SK-N-SH (cell line): ENCODE data around the gene LYRM7. TPM values are rescaled to one million over a fixed set of nuclear protein-coding genes. Genes with fewer than 3 reads are reported as not detected.

ENCODE experiments used
- CTCF ChIA-PET: fragments of 300-600, 350-600 bp; formaldehyde crosslinking; extraction: SDS; loops from one replicate; lab custom pipeline; 2021; lab: Yijun Ruan, JAX
- POLR2A ChIA-PET: fragments of 350-600 bp; sonication (Branson Sonifier 250); formaldehyde crosslinking; extraction: SDS; loops from one replicate; lab custom pipeline; 2020; ENCODE audit warnings: antibody characterized with exemption, inconsistent platforms; lab: Yijun Ruan, JAX
- DNase-seq: peaks from one replicate; pipeline ENCODE4 v3.0.0; 2012
- H2AFZ ChIP-seq: fragments of 200-600 bp; sonication (generic); 2 replicates; pipeline ENCODE4 v1.8.1; 2016; ENCODE audit warnings: antibody characterized with exemption, mild to moderate bottlenecking, low read depth
- H3F3A ChIP-seq: fragments of 200-600 bp; sonication (generic); replicated peaks from 2 replicates; pipeline ENCODE3; 2016; ENCODE audit warnings: antibody characterized with exemption, mild to moderate bottlenecking; ENCODE audit not compliant: insufficient read depth
- H3K27ac ChIP-seq, 2 experiments: fragments of 200-500 bp in 1 of 2; fragments of 200-600 bp in 1 of 2; sonication (Bioruptor generic) in 1 of 2; sonication (generic), shearing (Covaris generic) in 1 of 2; 2 replicates each; pipeline versions ENCODE4 v1.5.1 to v1.6.1; 2014 to 2016; ENCODE audit warnings: low read depth in 2 of 2, inconsistent platforms in 1 of 2, low read length in 1 of 2, mild to moderate bottlenecking in 1 of 2, mixed read lengths in 1 of 2
- H3K27me3 ChIP-seq: fragments of 200-600 bp; sonication (generic), shearing (Covaris generic); 2 replicates; pipeline ENCODE4 v1.6.1; 2016; ENCODE audit warnings: mixed run types; ENCODE audit not compliant: insufficient read depth
- H3K36me3 ChIP-seq, 2 experiments: fragments of 200-500 bp in 1 of 2; fragments of 200-600 bp in 1 of 2; sonication (Bioruptor generic) in 1 of 2; sonication (generic) in 1 of 2; replicated peaks in 1 of 2; 2 replicates each; pipeline versions ENCODE3 to v1.5.1; 2014 to 2016; ENCODE audit warnings: low read length in 1 of 2, mild to moderate bottlenecking in 1 of 2; ENCODE audit not compliant: insufficient read depth in 2 of 2, control insufficient read depth in 1 of 2
- H3K4me1 ChIP-seq, 2 experiments: fragments of 200-500 bp in 1 of 2; fragments of 200-600 bp in 1 of 2; sonication (Bioruptor generic) in 1 of 2; sonication (generic), shearing (Covaris generic) in 1 of 2; 2 replicates each; pipeline versions ENCODE4 v1.5.1 to v1.6.1; 2014 to 2016; ENCODE audit warnings: low read depth in 1 of 2, low read length in 1 of 2, mixed run types in 1 of 2; ENCODE audit not compliant: insufficient read depth in 2 of 2, control insufficient read depth in 1 of 2
- H3K4me2 ChIP-seq: fragments of 200-600 bp; sonication (generic), shearing (Covaris generic); 2 replicates; pipeline ENCODE4 v1.6.1; 2017; ENCODE audit warnings: mixed run types
- H3K4me3 ChIP-seq, 2 experiments: fragments of 200-500 bp in 1 of 2; fragments of 200-600 bp in 1 of 2; sonication (Bioruptor generic) in 1 of 2; sonication (generic), shearing (Covaris generic) in 1 of 2; 2 replicates each; pipeline versions ENCODE4 v1.5.1 to v1.8.1; 2014 to 2016; ENCODE audit warnings: low read depth in 2 of 2, inconsistent platforms in 1 of 2, low read length in 1 of 2, mild to moderate bottlenecking in 1 of 2, mixed read lengths in 1 of 2, moderate library complexity in 1 of 2
- H3K79me2 ChIP-seq: fragments of 200-600 bp; sonication (generic); 2 replicates; pipeline ENCODE4 v1.8.1; 2017; ENCODE audit warnings: mild to moderate bottlenecking; ENCODE audit not compliant: insufficient read depth
- H3K9ac ChIP-seq: fragments of 200-600 bp; sonication (generic); 2 replicates; pipeline ENCODE4 v1.6.1; 2017; ENCODE audit warnings: mixed run types
- H3K9me2 ChIP-seq: fragments of 200-600 bp; sonication (generic); 2 replicates; pipeline ENCODE4 v1.6.1; 2017; ENCODE audit warnings: mixed run types
- H3K9me3 ChIP-seq: fragments of 200-600 bp; sonication (generic); 2 replicates; pipeline ENCODE4 v1.6.1; 2017; ENCODE audit warnings: mixed run types, mild to moderate bottlenecking, moderate library complexity
- H4K20me1 ChIP-seq: fragments of 200-600 bp; sonication (generic); 2 replicates; pipeline ENCODE4 v1.6.1; 2017; ENCODE audit warnings: mild to moderate bottlenecking, mixed run types; ENCODE audit not compliant: insufficient read depth
- ELF1 ChIP-seq: IDR thresholded peaks from 2 replicates; pipeline ENCODE4 v1.4.0; 2012
- EP300 ChIP-seq, 2 experiments: IDR thresholded peaks; 2 replicates each; pipeline versions ENCODE4 v1.4.0 to v1.6.1; 2012; ENCODE audit warnings: borderline replicate concordance in 1 of 2, low read depth in 1 of 2, low read length in 1 of 2
- EZH2phosphoT487 ChIP-seq: fragments of 200-600 bp; sonication (generic); IDR thresholded peaks from 2 replicates; pipeline ENCODE4 v1.6.1; 2017; ENCODE audit warnings: low read depth, mixed run types, mild to moderate bottlenecking, antibody characterized with exemption, moderate library complexity, borderline replicate concordance
- FOXM1 ChIP-seq: IDR thresholded peaks from 2 replicates; pipeline ENCODE4 v1.4.0; 2012; ENCODE audit warnings: low read depth, mild to moderate bottlenecking
- GATA2 ChIP-seq: sonication (generic); formaldehyde crosslinking; IDR thresholded peaks from 2 replicates; pipeline ENCODE4 v1.5.0; 2020; ENCODE audit warnings: mild to moderate bottlenecking, missing genetic modification reagents
- JUND ChIP-seq: IDR thresholded peaks from 2 replicates; pipeline ENCODE4 v1.4.0; 2012
- MEF2A ChIP-seq: IDR thresholded peaks from 2 replicates; pipeline ENCODE4 v1.4.0; 2012; ENCODE audit warnings: low read depth, borderline replicate concordance
- MXI1 ChIP-seq: IDR thresholded peaks from 2 replicates; pipeline ENCODE4 v1.6.1; 2012; ENCODE audit warnings: mild to moderate bottlenecking, low read depth, low read length, improper control_type of control experiment
- NRF1 ChIP-seq: IDR thresholded peaks from 2 replicates; pipeline ENCODE4 v1.6.1; 2012; ENCODE audit warnings: low read depth, mild to moderate bottlenecking, low read length
- PBX3 ChIP-seq: IDR thresholded peaks from 2 replicates; pipeline ENCODE4; 2012
- POLR2AphosphoS5 ChIP-seq: IDR thresholded peaks from 2 replicates; pipeline ENCODE4 v1.6.1; 2012; ENCODE audit warnings: low read depth, low read length
- RAD21 ChIP-seq: IDR thresholded peaks from 2 replicates; pipeline ENCODE4 v1.6.1; 2012; ENCODE audit warnings: mild to moderate bottlenecking, low read length
- RCOR1 ChIP-seq: fragments of 150-350 bp; IDR thresholded peaks from 2 replicates; pipeline ENCODE4 v1.6.1; 2017; ENCODE audit warnings: antibody characterized with exemption, low read length
- REST ChIP-seq: IDR thresholded peaks from 2 replicates; pipeline ENCODE4 v1.6.1; 2012; ENCODE audit warnings: mild to moderate bottlenecking, low read depth, low read length, moderate library complexity
- RXRA ChIP-seq: IDR thresholded peaks from 2 replicates; pipeline ENCODE4 v1.4.0; 2012; ENCODE audit warnings: low read depth, mild to moderate bottlenecking, borderline replicate concordance
- SMC3 ChIP-seq: IDR thresholded peaks from 2 replicates; pipeline ENCODE4 v1.6.1; 2012; ENCODE audit warnings: low read depth, low read length, improper control_type of control experiment
- WGBS: methylation state at CpG from one replicate; pipeline ENCODE4 v1.1.6; 2017; ENCODE audit warnings: low lambda C conversion rate; 5-methylcytosine and 5-hydroxymethylcytosine counted together
- polyA plus RNA-seq, 3 experiments: library from polyadenylated mRNA; depleted of rRNA; stranded (reverse); fragments of >200 nt; gene quantifications; 2 replicates each; pipeline ENCODE4 v1.2.3, GENCODE V29; 2012

Gene LYRM7
- polyA plus RNA-seq, 1 of the 3 experiments (the other 2 are of a cell fraction) = 1.4 TPM

GRCh38 chr5:131210151-131210510, 39.4 kb downstream of the LYRM7 start:
- POLR2A ChIA-PET = no interaction called here
- Histone ChIP-seq H3K4me2 (no peak overlapping the region), H3K36me3 (no peaks in the 10 kb centered on the region), H3K4me1 (peaks cover 0 to 4% of the 10 kb centered on the region in 2 experiments; a peak in 1 of 4 replicates), H3F3A (no peaks in the 10 kb centered on the region), H3K79me2 (no peaks in the 10 kb centered on the region), H3K9me2 (no peaks in the 10 kb centered on the region), H2AFZ (no peak overlapping the region), H3K27ac (no peak overlapping the region), H3K9me3 (no peaks in the 10 kb centered on the region), H3K9ac (no peak overlapping the region), H4K20me1 (no peaks in the 10 kb centered on the region), H3K4me3 (no peak overlapping the region), H3K27me3 (no peaks in the 10 kb centered on the region)
- CTCF ChIA-PET = no interaction called here
- DNase-seq = no peak
- TF ChIP-seq JUND = no peak
- no peak for TF ChIP-seq EP300 (IDR thresholded peaks at IDR 0.05; ENCODE audit: borderline replicate concordance in 1 of 2, low read depth in 1 of 2, low read length in 1 of 2)
- no peak for TF ChIP-seq EZH2phosphoT487
- no peak for TF ChIP-seq NRF1
- no peak for TF ChIP-seq REST

- Histone ChIP-seq H3K9ac (no peak overlapping the region), H3K4me1 (peaks cover 0 to 4% of the 10 kb centered on the region in 2 experiments; a peak in 1 of 4 replicates)
- POLR2A ChIA-PET = no interaction called here
- TF ChIP-seq ELF1 = no peak
- no peak for TF ChIP-seq SMC3
- no peak for TF ChIP-seq RAD21
- TF ChIP-seq REST = no peak
- no peak for TF ChIP-seq GATA2 (CRISPR knock-in tag)
- no peak for TF ChIP-seq MEF2A
- TF ChIP-seq PBX3 = no peak
- no peak for TF ChIP-seq MXI1
- TF ChIP-seq POLR2AphosphoS5 = no peak
- TF ChIP-seq FOXM1 = no peak
- no peak for TF ChIP-seq RXRA
- no peak for TF ChIP-seq RCOR1
- TF ChIP-seq, all 33 proteins: peak for 0
- H3F3A ChIP-seq = no peaks in the 10 kb centered on the region
- H4K20me1 ChIP-seq = no peaks in the 10 kb centered on the region
- no peaks in the 10 kb centered on the region for H3K9me3 ChIP-seq
- H3K4me3 ChIP-seq = no peak overlapping the region
- H2AFZ ChIP-seq = no peak overlapping the region
- H3K79me2 ChIP-seq = no peaks in the 10 kb centered on the region
- H3K36me3 ChIP-seq = no peaks in the 10 kb centered on the region
- no peak overlapping the region for H3K27ac ChIP-seq
- CTCF ChIA-PET = interaction anchor here (0.6 kb wide), 1 partner anchor 70 kb away, joined by 3 read pairs; no protein-coding TSS in a partner anchor
- H3K9me2 ChIP-seq = no peaks in the 10 kb centered on the region
- no peaks in the 10 kb centered on the region for H3K27me3 ChIP-seq
- no peak overlapping the region for H3K4me2 ChIP-seq
- no peak for DNase-seq
- 91% methylated on average over 5 of the region's 5 CpGs for WGBS
These were observed 40.9 kb downstream of the LYRM7 start for GRCh38 chr5:131211669-131212068.
